Uterine smooth muscle cell (primary cell): ENCODE data around the gene CCDC169. TPM values are rescaled to one million over a fixed set of nuclear protein-coding genes. Genes with fewer than 3 reads are reported as not detected.

Experiments used
- total RNA-seq: library from RNA; depleted of rRNA; stranded (reverse); fragments of >200 nt; gene quantifications from 2 replicates; pipeline ENCODE4 v1.2.3, GENCODE V29; 2014

CCDC169 gene
- total RNA-seq, result 4.5 and 4.9 TPM in 2 replicates

DNA sequence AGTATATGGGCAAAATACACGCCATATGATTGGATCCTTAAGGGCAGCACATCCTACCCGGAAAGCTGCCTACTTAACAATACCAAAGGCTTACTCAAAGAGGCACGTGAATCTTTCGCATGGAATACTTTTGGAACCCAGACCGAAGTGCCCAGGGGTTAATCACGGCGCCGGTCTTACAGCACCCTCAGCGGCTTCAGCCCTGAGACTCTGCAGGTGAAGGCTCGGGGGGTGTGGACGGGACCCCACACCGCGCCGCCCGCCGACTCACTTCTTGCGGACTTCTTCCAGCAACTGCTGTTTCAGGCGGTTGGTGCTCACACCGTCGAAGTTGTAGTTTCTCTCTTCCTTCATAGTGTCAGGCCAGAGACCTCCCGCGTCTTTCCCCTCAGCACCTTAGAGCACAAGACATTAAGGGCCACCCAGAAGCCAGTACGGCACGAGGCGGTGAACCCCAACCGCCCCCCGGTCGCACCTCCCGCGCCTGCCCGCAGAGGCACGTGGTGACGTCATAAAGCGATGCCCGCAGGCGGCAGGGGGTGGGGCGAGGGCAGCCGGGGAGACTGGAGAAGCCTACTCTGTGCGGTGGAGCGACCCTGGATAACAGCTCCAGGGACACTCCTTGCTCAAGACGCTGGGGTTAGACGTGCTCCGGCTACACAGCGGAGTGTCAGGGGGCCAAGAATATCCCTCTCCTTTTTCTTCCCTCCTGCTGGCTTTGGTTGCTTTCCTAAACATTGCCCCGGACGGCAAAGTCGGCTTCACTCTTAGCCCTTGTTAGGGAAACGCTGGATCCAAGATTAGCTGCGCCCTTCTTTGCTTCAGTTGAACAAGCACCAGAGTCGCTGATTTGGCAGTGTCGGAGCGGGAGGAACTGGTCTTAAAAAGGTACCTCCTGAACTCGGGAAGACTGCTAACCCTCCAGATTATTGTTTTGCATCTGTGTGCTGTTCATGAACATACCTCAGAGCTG is at the start of gene CCDC169:
TSS of gene CCDC169 (minus strand) at position 449 of the 973 bp plus-strand sequence. CDS start at position 354, 95 bp downstream.

DNA sequence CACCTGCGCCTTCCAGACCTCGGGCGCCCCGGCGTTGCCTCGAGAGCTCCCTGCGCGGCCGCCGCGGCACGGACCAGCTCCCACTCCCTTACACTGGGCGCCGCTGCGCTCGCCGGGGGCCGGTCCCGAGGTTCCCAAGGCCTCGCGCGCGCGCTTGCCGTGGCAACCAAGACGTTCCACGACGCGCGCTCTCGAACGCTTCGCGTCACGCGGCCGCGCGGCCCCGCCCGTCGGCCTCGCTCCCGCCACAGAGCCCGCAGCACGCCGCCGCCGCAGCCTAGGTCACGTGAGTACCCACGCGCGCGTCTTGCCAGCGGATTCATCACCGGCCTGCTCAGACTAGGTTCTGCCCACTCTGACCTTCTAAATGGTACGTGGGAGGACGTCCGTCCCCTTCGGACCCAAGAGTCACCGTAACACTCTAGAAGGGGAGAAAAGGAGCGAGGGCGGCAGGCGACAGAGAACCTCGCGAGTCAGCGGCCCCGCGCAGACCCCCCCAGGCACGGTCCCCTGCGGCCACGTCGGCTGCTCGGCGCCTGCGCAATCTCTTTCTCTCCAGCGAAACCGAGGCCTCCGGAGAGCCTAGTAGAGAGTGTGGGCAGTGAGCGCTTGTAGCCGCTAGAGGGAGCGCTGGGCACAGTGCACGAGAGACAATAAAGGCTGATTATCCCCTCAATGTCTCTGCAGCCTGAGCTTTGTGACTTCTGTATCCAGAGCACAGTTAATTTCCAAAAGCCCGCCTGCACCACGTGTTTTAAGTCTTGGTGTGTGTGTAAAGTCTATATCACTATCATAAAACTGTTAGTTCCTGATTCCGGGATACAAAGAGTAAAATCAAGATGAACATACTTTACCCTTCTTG is 48.8 kb upstream of the CCDC169 start, which contains the start of gene SPART:
TSS of gene SPART (minus strand) at position 173 of the 862 bp plus-strand sequence. CDS start 10,564 bp downstream, outside the sequence.

DNA sequence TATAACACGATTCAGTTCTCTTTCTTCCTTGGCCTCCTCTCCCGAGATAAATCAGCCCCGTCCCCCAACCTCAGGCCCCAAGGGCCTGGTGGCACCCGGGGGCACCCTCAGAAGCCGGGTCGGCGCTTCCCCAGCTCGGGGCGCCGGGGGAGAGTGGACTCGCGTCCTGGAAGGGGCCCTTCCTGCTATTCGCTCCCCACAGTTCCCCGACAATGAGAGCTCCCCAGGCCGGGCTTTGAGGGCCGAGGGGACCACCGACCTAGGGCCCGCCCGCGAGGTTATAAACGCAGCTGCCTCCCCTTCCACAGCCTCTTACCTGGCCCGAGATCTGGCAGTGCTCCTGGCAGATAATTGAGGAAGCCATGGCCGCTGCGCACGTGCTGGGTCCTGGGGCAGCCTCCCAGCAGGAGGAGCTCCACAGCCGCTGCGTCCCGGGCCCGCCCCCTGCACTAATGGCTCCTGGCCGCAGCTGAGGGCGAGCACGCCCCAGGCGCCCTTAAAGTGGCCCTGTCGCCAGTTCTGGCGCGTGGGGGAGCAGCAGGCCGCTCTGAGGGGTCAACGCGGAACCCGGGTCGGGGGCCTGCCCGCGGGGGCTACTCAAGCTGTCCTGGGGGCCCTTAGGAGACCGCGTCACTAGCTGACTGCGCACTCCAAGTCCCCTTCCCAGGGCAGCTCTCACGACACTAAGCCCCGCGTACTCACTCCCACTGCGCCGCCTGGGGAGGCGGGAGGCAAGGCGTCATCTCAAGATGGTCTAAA is 83.3 kb downstream of the CCDC169 start, which contains the start of gene SOHLH2:
TSS of gene SOHLH2 (minus strand) at position 394 of the 759 bp plus-strand sequence. CDS start at position 364, 30 bp downstream.

Other genes starting within 250 kb of the CCDC169 start
- 6.9 and 13.1 TPM in 2 replicates for gene DCLK1, start 166.4 kb downstream of the CCDC169 start, total RNA-seq
- 1.5 and 2.1 TPM in 2 replicates for gene SOHLH2, start 83.3 kb downstream of the CCDC169 start, total RNA-seq
- 117 and 126 TPM in 2 replicates for gene SPART, start 48.6 kb upstream of the CCDC169 start, total RNA-seq
- 9.4 and 27.0 TPM in 2 replicates for gene CCNA1, start 134.7 kb upstream of the CCDC169 start, total RNA-seq